GM12878 (cell line): ENCODE results near the gene CFB. TPM values are rescaled to one million over a fixed set of nuclear protein-coding genes. Genes with fewer than 3 reads are reported as not detected.

Experiments
- ATAC-seq: fragments of 200-7000 bp; cut with Tn5 transposase; 3 replicates; pipeline ENCODE4 v1.9.1; 2020; ENCODE audit warnings: mild to moderate bottlenecking, moderate library complexity
- BruUV-seq: library from RNA; stranded (reverse); fragments of 400-500 nt; replicated peaks from 2 replicates; lab custom pipeline; 2021; lab: Mats Ljungman, UMichigan
- CTCF ChIA-PET: fragments of 300-600 bp; sonication (Branson Sonifier 250); formaldehyde crosslinking; extraction: SDS; loops from one replicate; lab custom pipeline; 2021; ENCODE audit warnings: inconsistent platforms; lab: Yijun Ruan, JAX
- POLR2A ChIA-PET: fragments of 350-600 bp; formaldehyde crosslinking; extraction: SDS; loops from one replicate; lab custom pipeline; 2021; ENCODE audit warnings: inconsistent platforms; lab: Charles Lee
- RAD21 ChIA-PET: fragments of 300-600 bp; sonication (Branson Sonifier 250); formaldehyde crosslinking; loops from one replicate; lab custom pipeline; 2023; ENCODE audit warnings: antibody characterized with exemption; ENCODE audit not compliant: unreplicated experiment; lab: Charles Lee
- SMC1A ChIA-PET: fragments of 300-600 bp; sonication (Branson Sonifier 250); formaldehyde crosslinking; loops from one replicate; lab custom pipeline; 2023; ENCODE audit not compliant: unreplicated experiment, uncharacterized antibody; lab: Charles Lee
- DNase-seq: peaks from one replicate; pipeline ENCODE4 v3.0.0-alpha.2; 2011; ENCODE audit warnings: low read depth, low spot score
- FAIRE-seq: peaks from 3 replicates; lab custom pipeline; 2011; peaks lifted over from hg19 to GRCh38; lab: Jason Lieb, UNC
- H2AFZ ChIP-seq: 2 replicates; pipeline ENCODE4 v1.6.0; 2011; ENCODE audit warnings: low read depth, low read length, control low read depth; ENCODE audit not compliant: control insufficient read depth
- H3K27ac ChIP-seq: 2 replicates; pipeline ENCODE4 v1.5.1; 2011; ENCODE audit warnings: control low read depth; ENCODE audit not compliant: control insufficient read depth, insufficient read depth
- H3K27me3 ChIP-seq, 2 experiments: replicated peaks in 1 of 2; 2 replicates each; pipeline versions ENCODE4 v1.6.0 to v1.6.1; 2011; ENCODE audit warnings: low read length in 1 of 2; ENCODE audit not compliant: control insufficient read depth in 2 of 2, insufficient read depth in 2 of 2
- H3K36me3 ChIP-seq, 2 experiments: 2 replicates each; pipeline ENCODE4 v1.5.1; 2011; ENCODE audit warnings: low read length in 1 of 2; ENCODE audit not compliant: control insufficient read depth in 2 of 2, insufficient read depth in 2 of 2
- H3K4me1 ChIP-seq: 2 replicates; pipeline ENCODE4 v1.6.1; 2011; ENCODE audit warnings: mild to moderate bottlenecking, low read length, moderate library complexity, mixed read lengths; ENCODE audit not compliant: control insufficient read depth, insufficient read depth
- H3K4me2 ChIP-seq: 2 replicates; pipeline ENCODE4 v1.6.0; 2011; ENCODE audit warnings: control low read depth; ENCODE audit not compliant: control insufficient read depth, insufficient read depth
- H3K4me3 ChIP-seq: fragments of 200-600 bp; sonication (generic); 2 replicates; pipeline ENCODE4 v1.5.1; 2016
- H3K79me2 ChIP-seq: 2 replicates; pipeline ENCODE4 v1.6.0; 2011; ENCODE audit warnings: low read length; ENCODE audit not compliant: control insufficient read depth, insufficient read depth
- H3K9ac ChIP-seq: 2 replicates; pipeline ENCODE4 v1.8.0; 2011; ENCODE audit warnings: low read length, control low read depth, mixed read lengths; ENCODE audit not compliant: control insufficient read depth, insufficient read depth
- H3K9me3 ChIP-seq: replicated peaks from 3 replicates; pipeline ENCODE4 v1.5.1; 2011; ENCODE audit warnings: mild to moderate bottlenecking, low read length; ENCODE audit not compliant: control insufficient read depth, insufficient read depth
- H4K20me1 ChIP-seq: 2 replicates; pipeline ENCODE4 v1.6.0; 2011; ENCODE audit not compliant: control insufficient read depth, insufficient read depth
- HDAC2 ChIP-seq: fragments of 200-600 bp; sonication (generic); IDR thresholded peaks from 2 replicates; pipeline ENCODE4 v1.6.1; 2017
- TCF3 ChIP-seq: IDR thresholded peaks from 2 replicates; pipeline ENCODE4 v1.6.1; 2012; ENCODE audit warnings: low read depth, mild to moderate bottlenecking, low read length, borderline replicate concordance; ENCODE audit not compliant: insufficient read depth
- WGBS: methylation state at CpG from one replicate; pipeline ENCODE4 v1.1.6; 2016; ENCODE audit warnings: low lambda C conversion rate; ENCODE audit not compliant: insufficient replicate concordance, insufficient coverage; ENCODE audit errors: missing lambda C conversion rate; 5-methylcytosine and 5-hydroxymethylcytosine counted together
- in situ Hi-C: fragments of 300-500 bp; cut with MboI; formaldehyde crosslinking; loops from 9 replicates; pipeline ENCODE4 v1.14.3; 2018; ENCODE audit warnings: mixed read lengths
- intact Hi-C: fragments of 100-400 bp; cut with micrococcal nuclease; formaldehyde crosslinking; loops from one replicate; pipeline ENCODE4 v1.14.2; 2022; ENCODE audit not compliant: unreplicated experiment
- polyA plus RNA-seq, 11 experiments: library from polyadenylated mRNA; depleted of rRNA in 4 of 11; unstranded in 6 of 11; stranded (reverse) in 5 of 11; fragments of >200 nt; fragmentation: Nextera tagmentation in 4 of 11; fragmentation: Illumina TruSeq in 1 of 11; extraction: Ambion mirVana in 4 of 11; extraction: Trizol in 1 of 11; gene quantifications; 1 replicate in 1 of 11; 2 replicates in 10 of 11; pipeline versions ENCODE4 v1.2.1 to v1.2.3, GENCODE V29; 2011 to 2016; ENCODE audit warnings: inconsistent platforms in 2 of 11, missing spikeins in 2 of 11, low read depth in 1 of 11
- total RNA-seq, 4 experiments: library from RNA; depleted of rRNA in 3 of 4; stranded (reverse); fragments of >200 nt in 3 of 4; fragmentation: Illumina TruSeq in 1 of 4; extraction: Trizol in 1 of 4; gene quantifications; 2 replicates each; pipeline versions ENCODE4 v1.2.1 to v1.2.3, GENCODE V29; 2013 to 2021
- TF ChIP-seq, protein P1 (sequence below): IDR thresholded peaks from 2 replicates; pipeline ENCODE4 v1.6.1; 2011; ENCODE audit warnings: low read depth, low read length, improper control_type of control experiment, borderline replicate concordance
- TF ChIP-seq, protein P2 (sequence below): fragments of 450-650 bp; formaldehyde crosslinking; IDR thresholded peaks from 2 replicates; pipeline ENCODE4 v1.4.0; 2022; ENCODE audit warnings: mild to moderate bottlenecking, moderate library complexity

Gene CFB
- total and polyA plus RNA-seq, 10 of the 15 experiments (the other 5 are each of a cell fraction or from before 2014, with no cell fraction given): 0.09 to 1.7 (median 0.44) TPM; not detected in 7

DNA sequence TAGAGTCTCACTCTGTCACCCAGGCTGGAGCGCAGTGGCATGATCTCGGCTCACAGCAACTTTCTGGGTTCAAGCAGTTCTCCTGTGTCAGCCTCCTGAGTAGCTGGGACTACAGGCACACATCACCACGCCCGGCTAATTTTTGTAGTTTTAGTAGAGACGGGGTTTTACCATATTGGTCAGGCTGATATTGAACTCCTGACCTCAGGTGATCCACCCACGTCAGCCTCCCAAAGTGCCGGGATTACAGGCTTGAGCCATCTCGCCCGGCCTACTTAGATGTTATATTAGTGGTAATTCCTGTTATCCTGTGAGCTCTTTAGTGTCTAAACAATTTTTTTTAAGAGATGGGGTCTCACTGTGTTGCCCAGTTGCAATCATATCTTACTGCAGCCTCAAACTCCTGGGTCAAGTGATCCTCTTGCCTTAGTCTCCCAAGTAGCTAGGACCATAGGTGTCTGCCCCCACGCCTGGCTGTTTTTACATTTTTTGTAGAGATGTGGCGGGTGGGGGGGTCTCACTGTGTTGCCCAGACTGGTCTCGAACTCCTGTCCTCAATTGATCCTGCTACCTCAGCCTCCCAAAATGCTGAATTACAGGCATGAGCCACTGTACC, 32.0 kb downstream of the CFB start:
- POLR2A ChIA-PET: no interaction called here
- DNase-seq (no peak), FAIRE-seq (no peak), ATAC-seq (no peak)
- H3K4me3 ChIP-seq: no peak overlapping the region
- peaks cover 3% of the 10 kb centered on the region for H3K79me2 ChIP-seq
- in situ Hi-C loops: loop anchor here (10.0 kb wide), 1 partner anchor 57 kb away; the partner anchor contains the start of gene CYP21A2
- intact Hi-C loops: no loop called here
- no peaks in the 10 kb centered on the region for H3K9me3 ChIP-seq
- H4K20me1 ChIP-seq: no peaks in the 10 kb centered on the region
- H3K27ac ChIP-seq: no peak overlapping the region
- no peaks in the 10 kb centered on the region; a peak in 1 of 4 replicates for H3K36me3 ChIP-seq
- peaks cover 3% of the 10 kb centered on the region for H3K4me1 ChIP-seq
- TF ChIP-seq, protein P1, sequence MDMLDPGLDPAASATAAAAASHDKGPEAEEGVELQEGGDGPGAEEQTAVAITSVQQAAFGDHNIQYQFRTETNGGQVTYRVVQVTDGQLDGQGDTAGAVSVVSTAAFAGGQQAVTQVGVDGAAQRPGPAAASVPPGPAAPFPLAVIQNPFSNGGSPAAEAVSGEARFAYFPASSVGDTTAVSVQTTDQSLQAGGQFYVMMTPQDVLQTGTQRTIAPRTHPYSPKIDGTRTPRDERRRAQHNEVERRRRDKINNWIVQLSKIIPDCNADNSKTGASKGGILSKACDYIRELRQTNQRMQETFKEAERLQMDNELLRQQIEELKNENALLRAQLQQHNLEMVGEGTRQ: no peak
- TF ChIP-seq, protein P2, sequence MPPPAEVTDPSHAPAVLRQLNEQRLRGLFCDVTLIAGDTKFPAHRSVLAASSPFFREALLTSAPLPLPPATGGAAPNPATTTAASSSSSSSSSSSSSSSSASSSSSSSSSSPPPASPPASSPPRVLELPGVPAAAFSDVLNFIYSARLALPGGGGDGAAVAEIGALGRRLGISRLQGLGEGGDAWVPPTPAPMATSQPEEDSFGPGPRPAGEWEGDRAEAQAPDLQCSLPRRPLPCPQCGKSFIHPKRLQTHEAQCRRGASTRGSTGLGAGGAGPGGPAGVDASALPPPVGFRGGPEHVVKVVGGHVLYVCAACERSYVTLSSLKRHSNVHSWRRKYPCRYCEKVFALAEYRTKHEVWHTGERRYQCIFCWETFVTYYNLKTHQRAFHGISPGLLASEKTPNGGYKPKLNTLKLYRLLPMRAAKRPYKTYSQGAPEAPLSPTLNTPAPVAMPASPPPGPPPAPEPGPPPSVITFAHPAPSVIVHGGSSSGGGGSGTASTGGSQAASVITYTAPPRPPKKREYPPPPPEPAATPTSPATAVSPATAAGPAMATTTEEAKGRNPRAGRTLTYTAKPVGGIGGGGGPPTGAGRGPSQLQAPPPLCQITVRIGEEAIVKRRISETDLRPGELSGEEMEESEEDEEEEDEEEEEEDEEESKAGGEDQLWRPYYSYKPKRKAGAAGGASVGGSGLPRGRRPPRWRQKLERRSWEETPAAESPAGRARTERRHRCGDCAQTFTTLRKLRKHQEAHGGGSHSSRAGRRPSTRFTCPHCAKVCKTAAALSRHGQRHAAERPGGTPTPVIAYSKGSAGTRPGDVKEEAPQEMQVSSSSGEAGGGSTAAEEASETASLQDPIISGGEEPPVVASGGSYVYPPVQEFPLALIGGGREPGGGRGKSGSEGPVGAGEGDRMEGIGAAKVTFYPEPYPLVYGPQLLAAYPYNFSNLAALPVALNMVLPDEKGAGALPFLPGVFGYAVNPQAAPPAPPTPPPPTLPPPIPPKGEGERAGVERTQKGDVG (CRISPR knock-in tag): no peak
- no peak for TF ChIP-seq HDAC2
- no peak for TF ChIP-seq TCF3
- TF ChIP-seq, all 136 proteins: peak for 0
- BruUV-seq: no TSS peak
- CTCF ChIA-PET: no interaction called here
- H3K27me3 ChIP-seq: no peaks in the 10 kb centered on the region
- H2AFZ ChIP-seq: no peak overlapping the region
- SMC1A ChIA-PET: no interaction called here
- RAD21 ChIA-PET: no interaction called here
- WGBS: 90% methylated on average over 12 of the region's 12 CpGs
- H3K9ac ChIP-seq: no peak overlapping the region
- no peak overlapping the region for H3K4me2 ChIP-seq
